Measurements from ENCODE around the gene RRAGA. TPM values are rescaled to one million over a fixed set of nuclear protein-coding genes. Genes with fewer than 3 reads are reported as not detected.
"Not testable (repeated sequence)": the region's sequence is repeated elsewhere in the genome, so short reads cannot be mapped to it uniquely, and the experiment has no call there.

RRAGA gene
- total RNA-seq, 1 experiment from 2014 or later = 33.0 TPM

- in situ Hi-C loops (cut with HindIII; ENCODE audit: low sequenced_read_pairs) = no loop called here
- no peak for DNase-seq (ENCODE audit: low spot score)
Measured at GRCh38 chr9:19074229-19074628, 25.0 kb downstream of the RRAGA start.

DNA sequence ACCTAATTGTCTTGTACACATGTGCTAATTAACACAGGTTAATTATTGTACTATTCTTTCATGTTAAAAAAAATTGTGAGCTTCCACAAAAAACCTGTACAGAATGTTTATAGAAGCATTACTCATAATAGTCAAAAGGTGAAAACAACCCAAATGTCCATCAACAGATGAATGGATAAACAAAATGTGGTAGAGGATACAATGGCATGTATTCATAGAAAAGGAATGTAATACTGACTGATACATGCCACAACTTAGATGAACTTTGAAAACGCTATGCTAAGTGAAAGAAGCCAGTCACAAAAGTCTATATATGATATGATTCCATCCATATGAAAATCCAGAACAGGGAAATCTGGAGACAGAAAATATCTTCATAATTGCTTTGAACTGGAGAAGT is 25.6 kb downstream of the RRAGA start:
- no peak for DNase-seq (ENCODE audit: low spot score)
- in situ Hi-C loops (cut with HindIII; ENCODE audit: low sequenced_read_pairs) = no loop called here

- peak; percentile 3 for DNase-seq (ENCODE audit: low spot score)
- in situ Hi-C loops (cut with HindIII; ENCODE audit: low sequenced_read_pairs) = no loop called here
Measured at GRCh38 chr9:19085295-19085694, 36.1 kb downstream of the RRAGA start.

DNA sequence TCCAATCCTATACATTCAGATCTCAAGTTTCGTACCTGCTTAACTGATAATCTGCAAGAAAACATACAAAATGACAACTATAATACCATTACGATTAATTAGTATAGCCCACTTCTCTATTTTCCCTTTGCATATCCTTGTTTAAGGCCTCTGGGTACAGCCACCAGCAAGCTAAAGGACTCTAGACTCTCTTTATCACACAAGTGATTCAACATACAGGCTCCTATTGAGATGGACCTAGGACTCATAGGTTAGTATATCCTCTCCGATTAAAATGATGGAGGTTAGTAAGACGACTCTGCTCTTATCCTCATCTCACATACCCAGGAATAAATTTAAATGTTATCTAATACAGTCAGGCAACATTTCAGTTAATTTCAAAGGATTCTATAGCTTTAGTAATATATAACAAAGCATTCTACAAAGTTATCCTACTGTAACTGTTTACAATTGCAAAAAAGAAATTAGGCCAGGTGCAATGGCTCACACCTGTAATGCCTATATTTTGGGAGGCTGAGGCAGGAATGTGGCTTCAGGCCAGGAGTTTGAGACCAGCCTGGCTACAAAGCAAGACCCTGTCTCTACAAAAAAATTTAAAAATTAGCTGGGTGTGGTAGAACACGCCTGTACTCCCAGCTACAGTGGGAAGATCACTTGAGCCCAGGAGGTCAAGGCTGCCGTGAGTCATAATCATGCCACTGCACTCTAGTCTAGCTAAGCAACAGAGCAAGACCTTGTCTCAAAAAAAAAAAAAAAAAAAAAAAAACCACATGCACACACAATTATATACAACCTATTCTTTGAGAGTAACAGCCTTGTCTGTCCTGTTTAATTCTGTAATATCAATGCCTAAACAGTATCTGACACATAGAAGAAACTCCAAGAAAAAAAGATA is 38.1 kb downstream of the RRAGA start:
- in situ Hi-C loops (cut with HindIII; ENCODE audit: low sequenced_read_pairs) = no loop called here
- DNase-seq (ENCODE audit: low spot score) = no peak

- in situ Hi-C loops (cut with HindIII; ENCODE audit: low sequenced_read_pairs); DNase-seq (ENCODE audit: low spot score): not testable (repeated sequence)
Measured at GRCh38 chr9:19097431-19097830, 48.2 kb downstream of the RRAGA start.

Other genes with a start within 250 kb of the RRAGA start
- not detected in 2 replicates for gene SAXO1, start 16.2 kb upstream of the RRAGA start, total RNA-seq (2014; rRNA removed; shearing (Covaris generic))
- gene HAUS6, start 53.5 kb downstream of the RRAGA start, total RNA-seq (2014; rRNA removed; shearing (Covaris generic)) = 7.1 and 13.9 TPM in 2 replicates
- 54.6 and 59.1 TPM in 2 replicates for gene PLIN2, start 78.1 kb downstream of the RRAGA start, total RNA-seq (2014; rRNA removed; shearing (Covaris generic))
- gene DENND4C, start 181.3 kb downstream of the RRAGA start, total RNA-seq (2014; rRNA removed; shearing (Covaris generic)) = 30.0 and 31.5 TPM in 2 replicates